GM12892 (cell line): ENCODE results near the gene PCGF3.

Experiments
- POLR2A ChIP-seq: IDR thresholded peaks from 2 replicates; pipeline ENCODE4 v1.6.1; 2011; ENCODE audit warnings: low read depth, low read length, control low read depth
- POLR2AphosphoS5 ChIP-seq: IDR thresholded peaks from 2 replicates; pipeline ENCODE4 v1.6.1; 2011; ENCODE audit warnings: low read depth, low read length, control low read depth
- TAF1 ChIP-seq: IDR thresholded peaks from 2 replicates; pipeline ENCODE4 v1.6.1; 2011; ENCODE audit warnings: low read depth, mild to moderate bottlenecking, control low read depth, low read length, borderline replicate concordance

GRCh38 chr4:751676-752075 is 46.0 kb downstream of the PCGF3 start:
- no peak for TF ChIP-seq POLR2A
- no peak for TF ChIP-seq TAF1
- TF ChIP-seq POLR2AphosphoS5: no peak
